ENCODE measurements around the gene GTF2IRD1.
A peak's percentile ranks its signal among the peaks of the same experiment; 100 is the strongest.

GTF2IRD1 gene

GRCh38 chr7:74587435-74588126, 133.9 kb downstream of the GTF2IRD1 start:
- WGBS, 2 experiments = 51 to 52% methylated on average over 13 of the region's 13 CpGs
- Histone ChIP-seq H3K36me3 (ENCODE audit: control insufficient read depth, insufficient read depth, low read length) (peaks cover 20% of the 10 kb centered on the region), H3K9me3 (ENCODE audit: control insufficient read depth, low read length) (no peaks in the 10 kb centered on the region), H3K27ac (ENCODE audit: insufficient read depth, low read depth, low read length, poor library complexity, severe bottlenecking) (peak overlapping the region; percentile 55), H3K27me3 (ENCODE audit: control insufficient read depth, insufficient read depth, low read length, poor library complexity, severe bottlenecking) (no peaks in the 10 kb centered on the region), H3K4me1 (ENCODE audit: control insufficient read depth, insufficient read depth, low read length) (peaks cover 12% of the 10 kb centered on the region), H3K4me3 (ENCODE audit: insufficient read depth, low read depth, low read length) (no peak overlapping the region)

- no peaks in the 10 kb centered on the region for H3K9me3 ChIP-seq (ENCODE audit: control insufficient read depth, low read length)
- no peaks in the 10 kb centered on the region for H3K27me3 ChIP-seq (ENCODE audit: control insufficient read depth, insufficient read depth, low read length, poor library complexity, severe bottlenecking)
- H3K4me3 ChIP-seq (ENCODE audit: insufficient read depth, low read depth, low read length) = no peak overlapping the region
- 96% methylated on average over 16 of the region's 16 CpGs for WGBS, 2 experiments
- H3K27ac ChIP-seq (ENCODE audit: insufficient read depth, low read depth, low read length, poor library complexity, severe bottlenecking) = no peak overlapping the region
- peaks cover 12% of the 10 kb centered on the region for H3K4me1 ChIP-seq (ENCODE audit: control insufficient read depth, insufficient read depth, low read length)
- H3K36me3 ChIP-seq (ENCODE audit: control insufficient read depth, insufficient read depth, low read length) = peaks cover 33% of the 10 kb centered on the region
Measured at GRCh38 chr7:74590813-74591212, 137.1 kb downstream of the GTF2IRD1 start.

GRCh38 chr7:74598558-74598957, 144.9 kb downstream of the GTF2IRD1 start:
- H3K36me3 ChIP-seq (ENCODE audit: control insufficient read depth, insufficient read depth, low read length) = peaks cover 43% of the 10 kb centered on the region
- 96 to 97% methylated on average over 1 of the region's 1 CpG for WGBS, 2 experiments
- no peak overlapping the region for H3K4me3 ChIP-seq (ENCODE audit: insufficient read depth, low read depth, low read length)
- H3K4me1 ChIP-seq (ENCODE audit: control insufficient read depth, insufficient read depth, low read length) = no peaks in the 10 kb centered on the region
- H3K27me3 ChIP-seq (ENCODE audit: control insufficient read depth, insufficient read depth, low read length, poor library complexity, severe bottlenecking) = no peaks in the 10 kb centered on the region
- no peaks in the 10 kb centered on the region for H3K9me3 ChIP-seq (ENCODE audit: control insufficient read depth, low read length)
- no peak overlapping the region for H3K27ac ChIP-seq (ENCODE audit: insufficient read depth, low read depth, low read length, poor library complexity, severe bottlenecking)

- Histone ChIP-seq H3K4me1 (ENCODE audit: control insufficient read depth, insufficient read depth, low read length) (no peaks in the 10 kb centered on the region), H3K4me3 (ENCODE audit: insufficient read depth, low read depth, low read length) (no peak overlapping the region), H3K36me3 (ENCODE audit: control insufficient read depth, insufficient read depth, low read length) (peaks cover 42% of the 10 kb centered on the region), H3K27me3 (ENCODE audit: control insufficient read depth, insufficient read depth, low read length, poor library complexity, severe bottlenecking) (no peaks in the 10 kb centered on the region), H3K9me3 (ENCODE audit: control insufficient read depth, low read length) (no peaks in the 10 kb centered on the region), H3K27ac (ENCODE audit: insufficient read depth, low read depth, low read length, poor library complexity, severe bottlenecking) (no peak overlapping the region)
- 95 to 97% methylated on average over 4 of the region's 4 CpGs for WGBS, 2 experiments
Measured at GRCh38 chr7:74599244-74599643, 145.5 kb downstream of the GTF2IRD1 start.

GRCh38 chr7:74604326-74605020, 150.8 kb downstream of the GTF2IRD1 start:
- Histone ChIP-seq H3K4me3 (ENCODE audit: insufficient read depth, low read depth, low read length) (no peak overlapping the region), H3K27me3 (ENCODE audit: control insufficient read depth, insufficient read depth, low read length, poor library complexity, severe bottlenecking) (no peaks in the 10 kb centered on the region), H3K27ac (ENCODE audit: insufficient read depth, low read depth, low read length, poor library complexity, severe bottlenecking) (peak overlapping the region; percentile 16), H3K9me3 (ENCODE audit: control insufficient read depth, low read length) (no peaks in the 10 kb centered on the region), H3K36me3 (ENCODE audit: control insufficient read depth, insufficient read depth, low read length) (peaks cover 11% of the 10 kb centered on the region), H3K4me1 (ENCODE audit: control insufficient read depth, insufficient read depth, low read length) (no peaks in the 10 kb centered on the region)
- 96 to 97% methylated on average over 7 of the region's 7 CpGs for WGBS, 2 experiments

GRCh38 chr7:74606101-74606908, 152.6 kb downstream of the GTF2IRD1 start:
- Histone ChIP-seq H3K9me3 (ENCODE audit: control insufficient read depth, low read length) (no peaks in the 10 kb centered on the region), H3K27ac (ENCODE audit: insufficient read depth, low read depth, low read length, poor library complexity, severe bottlenecking) (no peak overlapping the region), H3K4me3 (ENCODE audit: insufficient read depth, low read depth, low read length) (peak overlapping the region; percentile 20), H3K27me3 (ENCODE audit: control insufficient read depth, insufficient read depth, low read length, poor library complexity, severe bottlenecking) (no peaks in the 10 kb centered on the region), H3K36me3 (ENCODE audit: control insufficient read depth, insufficient read depth, low read length) (no peaks in the 10 kb centered on the region), H3K4me1 (ENCODE audit: control insufficient read depth, insufficient read depth, low read length) (no peaks in the 10 kb centered on the region)
- WGBS, 2 experiments = 19 to 20% methylated on average over 51 of the region's 51 CpGs

- Histone ChIP-seq H3K27me3 (ENCODE audit: control insufficient read depth, insufficient read depth, low read length, poor library complexity, severe bottlenecking) (no peaks in the 10 kb centered on the region), H3K9me3 (ENCODE audit: control insufficient read depth, low read length) (no peaks in the 10 kb centered on the region), H3K27ac (ENCODE audit: insufficient read depth, low read depth, low read length, poor library complexity, severe bottlenecking) (no peak overlapping the region), H3K4me1 (ENCODE audit: control insufficient read depth, insufficient read depth, low read length) (no peaks in the 10 kb centered on the region), H3K4me3 (ENCODE audit: insufficient read depth, low read depth, low read length) (peak overlapping the region; percentile 20), H3K36me3 (ENCODE audit: control insufficient read depth, insufficient read depth, low read length) (no peaks in the 10 kb centered on the region)
- WGBS, 2 experiments = 84 to 89% methylated on average over 9 to 14 of the region's 15 CpGs
Measured at GRCh38 chr7:74606909-74607510, 153.3 kb downstream of the GTF2IRD1 start.

GRCh38 chr7:74612015-74612829, 158.5 kb downstream of the GTF2IRD1 start:
- WGBS, 2 experiments = 74 to 79% methylated on average over 11 of the region's 11 CpGs
- H3K27me3 ChIP-seq (ENCODE audit: control insufficient read depth, insufficient read depth, low read length, poor library complexity, severe bottlenecking) = no peaks in the 10 kb centered on the region
- no peaks in the 10 kb centered on the region for H3K9me3 ChIP-seq (ENCODE audit: control insufficient read depth, low read length)
- no peak overlapping the region for H3K27ac ChIP-seq (ENCODE audit: insufficient read depth, low read depth, low read length, poor library complexity, severe bottlenecking)
- no peaks in the 10 kb centered on the region for H3K36me3 ChIP-seq (ENCODE audit: control insufficient read depth, insufficient read depth, low read length)
- no peaks in the 10 kb centered on the region for H3K4me1 ChIP-seq (ENCODE audit: control insufficient read depth, insufficient read depth, low read length)
- H3K4me3 ChIP-seq (ENCODE audit: insufficient read depth, low read depth, low read length) = no peak overlapping the region

- no peaks in the 10 kb centered on the region for H3K27me3 ChIP-seq (ENCODE audit: control insufficient read depth, insufficient read depth, low read length, poor library complexity, severe bottlenecking)
- WGBS, 2 experiments = 92 to 95% methylated on average over 13 of the region's 13 CpGs
- H3K27ac ChIP-seq (ENCODE audit: insufficient read depth, low read depth, low read length, poor library complexity, severe bottlenecking) = no peak overlapping the region
- H3K4me3 ChIP-seq (ENCODE audit: insufficient read depth, low read depth, low read length) = no peak overlapping the region
- H3K36me3 ChIP-seq (ENCODE audit: control insufficient read depth, insufficient read depth, low read length) = no peaks in the 10 kb centered on the region
- no peaks in the 10 kb centered on the region for H3K9me3 ChIP-seq (ENCODE audit: control insufficient read depth, low read length)
- H3K4me1 ChIP-seq (ENCODE audit: control insufficient read depth, insufficient read depth, low read length) = no peaks in the 10 kb centered on the region
Measured at GRCh38 chr7:74615933-74616780, 162.5 kb downstream of the GTF2IRD1 start.

Measured in ectodermal cell (in vitro differentiated cells).